GM23338 (cell line): ENCODE results near the gene ZFHX3. TPM values are rescaled to one million over a fixed set of nuclear protein-coding genes. Genes with fewer than 3 reads are reported as not detected.
"Not testable (repeated sequence)": the region's sequence is repeated elsewhere in the genome, so short reads cannot be mapped to it uniquely, and the experiment has no call there.

Source experiments
- ATAC-seq: fragments of 200-7000 bp; cut with Tn5 transposase; 3 replicates; pipeline ENCODE4 v1.9.1; 2020
- DNase-seq: peaks from one replicate; pipeline ENCODE4 v3.0.0-alpha.2; 2015; ENCODE audit warnings: low spot score
- H2AFZ ChIP-seq: fragments of 200-600 bp; sonication (generic); 2 replicates; pipeline ENCODE4 v1.8.0; 2016; ENCODE audit warnings: antibody characterized with exemption, mild to moderate bottlenecking, moderate library complexity
- H3F3A ChIP-seq: fragments of 200-600 bp; sonication (generic); replicated peaks from 2 replicates; pipeline ENCODE4 v1.8.0; 2017; ENCODE audit warnings: antibody characterized with exemption, mixed run types, low read depth
- H3K27ac ChIP-seq: fragments of 200-600 bp; sonication (generic); 2 replicates; pipeline ENCODE4 v1.6.1; 2016; ENCODE audit warnings: low read depth
- H3K27me3 ChIP-seq: fragments of 200-600 bp; sonication (generic); 2 replicates; pipeline ENCODE4 v1.8.0; 2016; ENCODE audit warnings: mild to moderate bottlenecking, mixed run types, moderate library complexity; ENCODE audit not compliant: insufficient read depth
- H3K36me3 ChIP-seq: fragments of 200-600 bp; sonication (generic); 2 replicates; pipeline ENCODE4 v1.8.0; 2016; ENCODE audit warnings: mild to moderate bottlenecking; ENCODE audit not compliant: insufficient read depth
- H3K4me1 ChIP-seq: fragments of 200-600 bp; sonication (generic); 2 replicates; pipeline ENCODE4 v1.8.0; 2016; ENCODE audit warnings: mild to moderate bottlenecking, moderate library complexity; ENCODE audit not compliant: insufficient read depth
- H3K4me2 ChIP-seq: fragments of 200-600 bp; sonication (generic); 2 replicates; pipeline ENCODE4 v1.7.1; 2017; ENCODE audit warnings: mixed run types
- H3K4me3 ChIP-seq: fragments of 200-600 bp; sonication (generic); 2 replicates; pipeline ENCODE4 v1.6.1; 2016; ENCODE audit warnings: mixed run types
- H3K79me2 ChIP-seq: fragments of 200-600 bp; sonication (generic); replicated peaks from 2 replicates; pipeline ENCODE4 v1.8.0; 2017; ENCODE audit warnings: mild to moderate bottlenecking; ENCODE audit not compliant: insufficient read depth
- H3K9me2 ChIP-seq: fragments of 200-600 bp; sonication (generic); 2 replicates; pipeline ENCODE4 v1.8.0; 2017; ENCODE audit not compliant: insufficient read depth
- H4K20me1 ChIP-seq: fragments of 200-600 bp; sonication (generic); replicated peaks from 2 replicates; pipeline ENCODE4 v1.8.0; 2017; ENCODE audit warnings: mild to moderate bottlenecking; ENCODE audit not compliant: insufficient read depth
- H3K27ac Mint-ChIP-seq: 2 replicates; pipeline ENCODE4 v1.8.0; 2020; ENCODE audit warnings: inconsistent platforms, mild to moderate bottlenecking, moderate library complexity, mixed read lengths
- H3K27me3 Mint-ChIP-seq: 3 replicates; pipeline ENCODE4 v1.8.0; 2022; ENCODE audit warnings: low read depth, mild to moderate bottlenecking, moderate library complexity, mixed read lengths, inconsistent platforms; ENCODE audit not compliant: insufficient read depth, poor library complexity
- H3K36me3 Mint-ChIP-seq: 3 replicates; pipeline ENCODE4 v1.8.0; 2021; ENCODE audit warnings: low read depth, mild to moderate bottlenecking, inconsistent platforms, moderate library complexity, mixed read lengths
- H3K4me1 Mint-ChIP-seq: 3 replicates; pipeline ENCODE4 v1.8.0; 2020; ENCODE audit warnings: mild to moderate bottlenecking, inconsistent platforms, mixed read lengths
- H3K4me3 Mint-ChIP-seq: 3 replicates; pipeline ENCODE4 v1.8.0; 2021; ENCODE audit warnings: moderate library complexity, mild to moderate bottlenecking, inconsistent platforms, mixed read lengths
- H3K9me3 Mint-ChIP-seq: 3 replicates; pipeline ENCODE4 v1.8.0; 2020; ENCODE audit warnings: moderate library complexity, mild to moderate bottlenecking, inconsistent platforms, mixed read lengths
- CTCF ChIP-seq, 2 experiments: fragments of 200-600 bp in 1 of 2; sonication (generic) in 1 of 2; conservative IDR thresholded peaks; 2 replicates each; pipeline versions ENCODE4 v1.5.1 to v1.6.1; 2016 to 2017; ENCODE audit warnings: antibody characterized with exemption in 2 of 2, low read depth in 2 of 2, mild to moderate bottlenecking in 2 of 2, moderate library complexity in 1 of 2
- ETS1 ChIP-seq: IDR thresholded peaks from 2 replicates; pipeline ENCODE4 v1.6.1; 2016; ENCODE audit warnings: antibody characterized with exemption
- EZH2 ChIP-seq: fragments of 200-600 bp; sonication (generic); IDR thresholded peaks from one replicate; pipeline ENCODE4 v1.8.0; 2017; ENCODE audit warnings: antibody characterized with exemption, mild to moderate bottlenecking, low read depth; ENCODE audit not compliant: unreplicated experiment
- EZH2phosphoT487 ChIP-seq: fragments of 200-600 bp; sonication (generic); IDR thresholded peaks from one replicate; pipeline ENCODE4 v1.8.1; 2018; ENCODE audit warnings: antibody characterized with exemption; ENCODE audit not compliant: unreplicated experiment
- NANOG ChIP-seq: IDR thresholded peaks from 2 replicates; pipeline ENCODE4 v1.6.1; 2016; ENCODE audit warnings: antibody characterized with exemption, borderline replicate concordance
- REST ChIP-seq: IDR thresholded peaks from one replicate; pipeline ENCODE4 v1.6.1; 2018; ENCODE audit warnings: antibody characterized with exemption; ENCODE audit not compliant: unreplicated experiment
- ZNF114 ChIP-seq: fragments of 250-450 bp; sonication (Bioruptor Pico); IDR thresholded peaks from 2 replicates; pipeline ENCODE4 v1.5.0; 2020; ENCODE audit warnings: mild to moderate bottlenecking, moderate library complexity
- ZNF331 ChIP-seq: fragments of 250-450 bp; sonication (Bioruptor Pico); IDR thresholded peaks from 2 replicates; pipeline ENCODE4 v1.5.0; 2020; ENCODE audit warnings: low read depth, mild to moderate bottlenecking, moderate library complexity
- polyA plus RNA-seq: library from polyadenylated mRNA; unstranded; fragments of >200 nt; fragmentation: Nextera tagmentation; extraction: Ambion mirVana; gene quantifications from 2 replicates; pipeline ENCODE4 v1.2.1, GENCODE V29; 2016
- total RNA-seq: library from RNA; depleted of rRNA; stranded (reverse); fragments of >200 nt; shearing (Covaris generic); gene quantifications from 2 replicates; pipeline ENCODE4 v1.2.3, GENCODE V29; 2014

ZFHX3 gene
- total and polyA plus RNA-seq, 2 experiments from 2014 or later, result 1.0 to 1.5 TPM

- TF ChIP-seq ETS1 (no peak), NANOG (no peak), EZH2phosphoT487 (no peak), REST (no peak)
These were observed 50.8 kb downstream of the ZFHX3 start (continued) for GRCh38 chr16:72997141-72997542.

GRCh38 chr16:72996291-72997062 is 51.5 kb downstream of the ZFHX3 start:
- Histone ChIP-seq H2AFZ (no peak overlapping the region), H3K36me3 (no peaks in the 10 kb centered on the region), H3K27ac (no peak overlapping the region), H3K9me2 (no peaks in the 10 kb centered on the region), H3K4me3 (no peak overlapping the region), H3K79me2 (no peaks in the 10 kb centered on the region), H3F3A (no peaks in the 10 kb centered on the region), H4K20me1 (no peaks in the 10 kb centered on the region; the same call in 1 of the 2 replicates), H3K27me3 (no peaks in the 10 kb centered on the region), H3K4me2 (no peak overlapping the region), H3K4me1 (peaks cover 14% of the 10 kb centered on the region; the same call in 1 of the 2 replicates)
- Mint-ChIP-seq H3K27ac (no peak overlapping the region), H3K4me3 (no peak overlapping the region), H3K36me3 (peaks cover 6% of the 10 kb centered on the region; the same call in 1 of the 3 replicates), H3K27me3 (peaks cover 17% of the 10 kb centered on the region), H3K9me3 (peaks cover 11% of the 10 kb centered on the region), H3K4me1 (peaks cover 19% of the 10 kb centered on the region)
- DNase-seq, result no peak
- TF ChIP-seq ZNF114 (CRISPR knock-in tag) (no peak), EZH2 (no peak), REST (no peak), ZNF331 (CRISPR knock-in tag) (no peak), CTCF (conservative IDR thresholded peaks at IDR 0.05; ENCODE audit: low read depth in 2 of 2) (no peak)
- no peak for ATAC-seq

GRCh38 chr16:72995882-72996270 is 52.1 kb downstream of the ZFHX3 start:
- H3F3A ChIP-seq, H3K9me3 Mint-ChIP-seq, H3K36me3 ChIP-seq, H3K27ac Mint-ChIP-seq, H3K4me2 ChIP-seq, H3K36me3 Mint-ChIP-seq, H3K4me3 ChIP-seq, H2AFZ ChIP-seq, ATAC-seq, DNase-seq, H4K20me1 ChIP-seq, H3K79me2 ChIP-seq, H3K27ac ChIP-seq, H3K27me3 ChIP-seq, H3K9me2 ChIP-seq, H3K4me3 Mint-ChIP-seq: not testable (repeated sequence)
- peaks cover 13% of the 10 kb centered on the region for H3K27me3 Mint-ChIP-seq
- peaks cover 14% of the 10 kb centered on the region; the same call in 1 of the 2 replicates for H3K4me1 ChIP-seq
- H3K4me1 Mint-ChIP-seq, result peaks cover 19% of the 10 kb centered on the region
